Prostate gland (tissue), 2 donors: ENCODE measurements around the gene UNC5C. TPM values are rescaled to one million over a fixed set of nuclear protein-coding genes. Genes with fewer than 3 reads are reported as not detected.

Experiments
- DNase-seq: peaks from one replicate; pipeline ENCODE4 v3.0.0-alpha.2; 2019; ENCODE audit warnings: low spot score
- H3K27ac ChIP-seq, 2 donors: fragments of 200-600 bp; sonication (generic); 2 replicates each; pipeline ENCODE4 v1.5.1; 2017 to 2019
- H3K27me3 ChIP-seq: fragments of 200-600 bp; sonication (generic); replicated peaks from 2 replicates; pipeline ENCODE4 v1.5.1; 2019; ENCODE audit not compliant: insufficient read depth
- H3K36me3 ChIP-seq, 2 donors: fragments of 200-600 bp; sonication (generic); 1 replicate in 1 of 2; 2 replicates in 1 of 2; pipeline versions ENCODE4 v1.5.1 to v1.8.1; 2017 to 2019
- H3K4me1 ChIP-seq: fragments of 200-600 bp; sonication (generic); replicated peaks from 2 replicates; pipeline ENCODE4 v1.5.1; 2019
- H3K4me3 ChIP-seq, 2 donors: fragments of 200-600 bp; sonication (generic); 2 replicates each; pipeline ENCODE4 v1.5.1; 2017 to 2019
- H3K9me3 ChIP-seq: fragments of 200-600 bp; sonication (generic); 2 replicates; pipeline ENCODE4 v1.5.1; 2017
- CTCF ChIP-seq, 4 experiments: fragments of 200-600 bp in 2 of 4; fragments of 450-650 bp in 2 of 4; sonication (generic) in 2 of 4; IDR thresholded peaks; 1 replicate in 3 of 4; 2 replicates in 1 of 4; pipeline ENCODE4 v1.5.1; 2016 to 2019; ENCODE audit warnings: antibody characterized with exemption in 4 of 4, mild to moderate bottlenecking in 2 of 4, moderate library complexity in 2 of 4
- POLR2A ChIP-seq: fragments of 450-650 bp; IDR thresholded peaks from one replicate; pipeline ENCODE4 v1.6.1; 2016; ENCODE audit warnings: antibody characterized with exemption, mild to moderate bottlenecking
- POLR2AphosphoS5 ChIP-seq: sonication (generic); formaldehyde crosslinking; IDR thresholded peaks from one replicate; pipeline ENCODE4 v1.6.1; 2017; ENCODE audit warnings: antibody characterized with exemption
- WGBS: methylation state at CpG from one replicate; pipeline ENCODE4 v1.1.5; 2018; 5-methylcytosine and 5-hydroxymethylcytosine counted together
- intact Hi-C: fragments of 100-400 bp; cut with DNase I; formaldehyde crosslinking; loops from one replicate; pipeline ENCODE4 v1.14.2; 2022
- total RNA-seq, 2 donors: library from RNA; depleted of rRNA; stranded (reverse); fragments of >200 nt; gene quantifications; one replicate each; pipeline ENCODE4 v1.1.0, GENCODE V29; 2016

The UNC5C gene
- total RNA-seq, 2 donors from 2014 or later, result 1.8 to 15.5 TPM

DNA sequence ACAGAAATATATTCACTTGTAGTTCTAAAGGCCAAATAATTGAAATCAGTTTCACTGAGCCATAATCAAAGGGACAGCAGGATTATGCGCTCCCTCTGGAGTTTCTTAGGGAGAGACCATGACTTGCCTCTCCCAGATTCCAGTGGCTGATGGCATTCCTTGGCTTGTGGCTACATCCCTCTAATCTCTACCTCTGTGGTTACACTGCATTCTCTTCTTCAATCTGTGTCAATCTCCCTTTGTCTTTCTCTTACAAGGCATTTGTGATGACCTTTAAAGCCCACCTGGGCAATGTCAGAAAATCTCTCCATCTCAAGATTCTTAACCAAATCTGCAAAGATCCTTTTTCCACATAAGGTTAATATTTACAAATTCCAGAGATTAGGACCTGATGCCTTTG is 260.2 kb downstream of the UNC5C start:
- no peaks in the 10 kb centered on the region for H3K36me3 ChIP-seq
- H3K27ac ChIP-seq, result no peak overlapping the region
- WGBS, result 100% methylated on average over 1 of the region's 1 CpG
- intact Hi-C loops, result no loop called here
- H3K9me3 ChIP-seq, result no peaks in the 10 kb centered on the region
- H3K4me3 ChIP-seq, result no peak overlapping the region
- no peak for TF ChIP-seq CTCF (IDR thresholded peaks at IDR 0.05)
- TF ChIP-seq POLR2AphosphoS5, result no peak
- no peak for TF ChIP-seq POLR2A
- H3K27me3 ChIP-seq, result no peaks in the 10 kb centered on the region
- no peak for DNase-seq
- H3K4me1 ChIP-seq, result no peaks in the 10 kb centered on the region

DNA sequence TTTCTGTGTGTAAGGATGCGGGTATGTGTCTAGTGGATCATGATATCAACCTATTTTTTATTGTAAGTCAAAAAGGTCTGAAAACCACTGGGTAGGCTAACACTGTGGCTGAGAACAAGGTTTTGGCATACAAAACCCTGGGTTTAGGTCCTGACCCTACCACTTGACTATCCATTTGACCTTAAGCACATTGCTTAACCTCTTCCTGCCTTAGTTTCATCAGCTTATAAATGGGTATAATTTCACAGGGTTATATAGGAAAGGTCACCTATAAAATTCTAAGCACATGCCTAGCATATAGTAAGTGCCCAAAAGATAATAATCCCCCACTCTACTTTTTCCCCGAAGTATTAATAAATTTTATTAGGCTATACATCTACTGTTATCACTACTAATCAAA is 263.0 kb downstream of the UNC5C start:
- DNase-seq, result no peak
- 84% methylated on average over 2 of the region's 2 CpGs for WGBS
- no peaks in the 10 kb centered on the region for H3K9me3 ChIP-seq
- H3K27me3 ChIP-seq, result no peaks in the 10 kb centered on the region
- no peak overlapping the region for H3K4me3 ChIP-seq
- H3K36me3 ChIP-seq, result no peaks in the 10 kb centered on the region
- H3K4me1 ChIP-seq, result no peaks in the 10 kb centered on the region
- intact Hi-C loops, result no loop called here
- H3K27ac ChIP-seq, result no peak overlapping the region
- no peak for TF ChIP-seq POLR2AphosphoS5
- no peak for TF ChIP-seq CTCF (IDR thresholded peaks at IDR 0.05)

- no peak overlapping the region for H3K27ac ChIP-seq
- no peak for DNase-seq
- no peak overlapping the region for H3K4me3 ChIP-seq
- whole genome bisulfite sequencing, result 100% methylated on average over 1 of the region's 1 CpG
- no peaks in the 10 kb centered on the region for H3K36me3 ChIP-seq
- no peaks in the 10 kb centered on the region for H3K27me3 ChIP-seq
- TF ChIP-seq CTCF (IDR thresholded peaks at IDR 0.05), result no peak
- no peak for TF ChIP-seq POLR2A
- TF ChIP-seq POLR2AphosphoS5, result no peak
- no peaks in the 10 kb centered on the region for H3K4me1 ChIP-seq
- intact Hi-C loops, result no loop called here
- no peaks in the 10 kb centered on the region for H3K9me3 ChIP-seq
Measured at GRCh38 chr4:95284655-95285054, 264.1 kb downstream of the UNC5C start.

DNA sequence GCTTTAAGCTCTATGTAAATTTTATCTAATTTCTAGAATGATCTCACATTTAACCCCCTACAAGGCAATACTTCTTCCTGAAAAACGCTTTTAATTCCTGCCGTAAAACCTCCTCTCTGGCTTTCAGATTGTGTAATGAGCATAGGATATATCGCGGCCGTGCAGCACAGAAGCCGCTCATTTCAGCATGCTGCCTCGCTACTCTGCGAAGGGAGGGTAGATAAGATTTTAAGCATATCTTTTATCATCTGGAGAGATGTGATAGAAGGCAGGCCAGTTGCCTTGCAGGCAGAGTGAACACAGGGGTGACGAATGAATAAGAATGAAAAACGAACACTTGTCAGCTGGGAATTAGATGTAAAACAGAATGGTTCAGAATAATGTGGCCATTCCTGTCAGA is 265.5 kb downstream of the UNC5C start:
- WGBS, result 83% methylated on average over 10 of the region's 10 CpGs
- no peaks in the 10 kb centered on the region for H3K4me1 ChIP-seq
- no peak for DNase-seq
- no peak overlapping the region for H3K4me3 ChIP-seq
- TF ChIP-seq POLR2A (no peak), CTCF (IDR thresholded peaks at IDR 0.05) (no peak), POLR2AphosphoS5 (no peak)
- intact Hi-C loops, result no loop called here
- no peak overlapping the region for H3K27ac ChIP-seq
- no peaks in the 10 kb centered on the region for H3K27me3 ChIP-seq
- H3K36me3 ChIP-seq, result no peaks in the 10 kb centered on the region
- H3K9me3 ChIP-seq, result no peaks in the 10 kb centered on the region

DNA sequence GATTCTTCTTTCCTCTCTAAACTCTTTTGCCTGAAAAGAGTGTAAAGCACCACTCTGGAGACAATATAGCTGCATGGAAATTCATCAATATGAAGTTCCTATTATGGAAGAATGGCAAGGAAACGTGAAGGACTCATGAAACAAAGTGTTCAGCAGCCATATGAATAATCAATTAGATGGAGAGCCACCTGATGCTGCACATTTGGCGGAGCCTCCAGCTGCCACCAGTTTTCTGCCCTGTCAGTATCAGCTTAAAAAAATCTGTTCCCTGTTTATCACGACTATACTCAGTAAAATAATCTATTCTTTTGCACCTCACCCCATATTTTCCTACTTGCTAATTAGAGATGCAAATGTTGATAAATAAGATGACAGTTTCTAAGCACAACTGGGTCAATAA is 276.0 kb downstream of the UNC5C start:
- WGBS, result 78% methylated on average over 3 of the region's 3 CpGs
- TF ChIP-seq CTCF (IDR thresholded peaks at IDR 0.05) (no peak), POLR2AphosphoS5 (no peak), POLR2A (no peak)
- Histone ChIP-seq H3K27me3 (no peaks in the 10 kb centered on the region), H3K4me3 (no peak overlapping the region), H3K36me3 (no peaks in the 10 kb centered on the region), H3K4me1 (no peaks in the 10 kb centered on the region), H3K9me3 (no peaks in the 10 kb centered on the region), H3K27ac (no peak overlapping the region)
- DNase-seq, result no peak
- intact Hi-C loops, result no loop called here
